ENCODE results near the gene EXD3. TPM values are rescaled to one million over a fixed set of nuclear protein-coding genes. Genes with fewer than 3 reads are reported as not detected.

Gene EXD3
- total RNA-seq, 2 experiments from 2014 or later = 10.3 to 13.2 TPM

Small RNA genes within 50 kb of the gene (microRNA-seq; reads per million reads assigned to microRNA genes)
- not detected for gene MIR7114 (ENCODE audit: borderline microRNAs expressed, borderline replicate concordance)

Other genes starting within 250 kb of the EXD3 start
- gene ANAPC2, start 234.6 kb downstream of the EXD3 start, total RNA-seq = 10 to 100 TPM; 61.3 to 76.1 TPM
- 10 to 100 TPM; 74.8 to 81.3 TPM for gene SSNA1, start 234.5 kb downstream of the EXD3 start, total RNA-seq
- gene TPRN, start 222.4 kb downstream of the EXD3 start, total RNA-seq = 1 to 10 TPM; 8.9 TPM
- gene TMEM203, start 217.5 kb downstream of the EXD3 start, total RNA-seq = 10 to 100 TPM; 28.5 to 34.0 TPM
- 10 to 100 TPM; 38.4 to 44.2 TPM for gene NDOR1, start 217.5 kb downstream of the EXD3 start, total RNA-seq
- gene RNF208, start 200.9 kb downstream of the EXD3 start, total RNA-seq = 1 to 10 TPM; 2.1 to 2.7 TPM
- gene CYSRT1, start 198.0 kb downstream of the EXD3 start, total RNA-seq = under 1 TPM; 0.35 to 0.72 TPM
- under 1 TPM in 1 of 2 experiments, not detected in 1; 0.10 TPM for gene RNF224, start 195.7 kb downstream of the EXD3 start, total RNA-seq
- not detected for gene SLC34A3, start 192.3 kb downstream of the EXD3 start, total RNA-seq
- gene TUBB4B, start 181.9 kb downstream of the EXD3 start, total RNA-seq = 100 to 1,000 TPM; 355 to 382 TPM
- gene STPG3, start 171.9 kb downstream of the EXD3 start, total RNA-seq = not detected
- 10 to 100 TPM; 54.1 to 66.6 TPM for gene NELFB, start 167.8 kb downstream of the EXD3 start, total RNA-seq
- 1 to 10 TPM; 6.0 to 7.1 TPM for gene TOR4A, start 145.4 kb downstream of the EXD3 start, total RNA-seq
- gene NRARP, start 120.9 kb downstream of the EXD3 start, total RNA-seq = under 1 TPM; 0.32 to 0.44 TPM
- 1 to 10 TPM in 1 of 2 experiments, under 1 TPM in 1; 0.46 to 1.1 TPM for gene NOXA1, start 231 bp upstream of the EXD3 start, total RNA-seq
- gene ENTPD8, start 18.2 kb upstream of the EXD3 start, total RNA-seq = not detected
- gene NSMF, start 36.2 kb upstream of the EXD3 start, total RNA-seq = 10 to 100 TPM; 57.6 to 60.3 TPM
- 1 to 10 TPM; 3.8 to 4.4 TPM for gene PNPLA7, start 127.2 kb upstream of the EXD3 start, total RNA-seq
- 10 to 100 TPM; 30.2 to 37.1 TPM for gene MRPL41, start 128.7 kb upstream of the EXD3 start, total RNA-seq
- 10 to 100 TPM; 31.1 to 34.4 TPM for gene DPH7, start 155.8 kb upstream of the EXD3 start, total RNA-seq
- 10 to 100 TPM; 24.7 to 26.5 TPM for gene ZMYND19, start 167.3 kb upstream of the EXD3 start, total RNA-seq
- gene ARRDC1, start 182.5 kb upstream of the EXD3 start, total RNA-seq = 10 to 100 TPM; 52.4 to 64.2 TPM
- gene EHMT1, start 195.8 kb upstream of the EXD3 start, total RNA-seq = 100 to 1,000 TPM; 100 to 110 TPM

All from activated CD4-positive, alpha-beta T cell treated with anti-CD3 and anti-CD28 coated beads, Interleukin-2, amount 10 ng/mL, durations not matched to agents 7 days and 5 days (primary cell).